ENCODE measurements around the gene CHD3. TPM values are rescaled to one million over a fixed set of nuclear protein-coding genes. Genes with fewer than 3 reads are reported as not detected.
A peak's percentile ranks its signal among the peaks of the same experiment; 100 is the strongest.

The CHD3 gene
- polyA plus RNA-seq, 1 of the 3 experiments (the other 2 are of a cell fraction): 56.2 TPM

DNA sequence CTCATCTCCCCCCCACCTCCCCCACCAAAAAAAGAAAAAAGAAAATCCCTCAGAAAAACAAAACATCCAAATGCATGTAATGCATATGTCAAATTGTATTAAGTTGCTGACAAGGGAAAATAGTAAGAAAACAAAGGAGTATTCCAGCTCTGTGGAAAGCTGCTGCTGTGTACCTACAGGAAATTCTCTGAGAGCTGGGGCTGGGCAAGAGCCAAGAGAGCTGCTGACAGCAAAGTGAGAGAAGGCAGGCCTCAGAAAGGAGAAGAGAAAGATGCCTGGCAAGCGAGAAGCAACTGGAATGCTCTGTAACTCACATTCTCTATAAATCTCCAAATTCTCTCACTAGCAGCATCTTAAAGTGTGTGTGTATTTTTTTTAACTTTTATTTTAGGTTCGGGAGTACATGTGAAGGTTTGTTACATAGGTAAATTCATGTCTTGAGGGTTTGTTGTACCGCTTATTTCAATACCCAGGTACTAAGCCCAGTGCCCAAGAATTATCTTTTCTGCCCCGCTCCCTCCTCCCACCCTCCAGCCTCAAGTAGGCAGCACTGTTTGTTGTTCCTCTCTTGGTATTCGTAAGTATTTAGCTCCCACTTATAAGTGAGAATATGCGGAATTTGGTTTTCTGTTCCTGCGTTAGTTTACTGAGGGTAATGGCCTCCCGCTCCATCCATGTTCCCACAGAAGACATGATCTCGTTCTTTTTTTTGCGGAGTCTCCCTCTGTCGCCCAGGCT, 67.8 kb downstream of the CHD3 start:
- H3K9ac ChIP-seq: no peak overlapping the region
- H3K4me3 ChIP-seq (ENCODE audit: low read depth in 2 of 2, low read length in 1 of 2): no peak overlapping the region
- no peaks in the 10 kb centered on the region for H3K27me3 ChIP-seq (ENCODE audit: insufficient read depth)
- no peaks in the 10 kb centered on the region for H4K20me1 ChIP-seq (ENCODE audit: insufficient read depth)
- H3K27ac ChIP-seq (ENCODE audit: low read depth in 2 of 2, low read length in 1 of 2): peak overlapping the region in 1 of 2 experiments; percentile 7; a peak in 1 of 4 replicates
- no peaks in the 10 kb centered on the region for H3K9me2 ChIP-seq
- H3F3A ChIP-seq (replicated peaks; ENCODE audit: insufficient read depth): peaks cover 5% of the 10 kb centered on the region
- WGBS (ENCODE audit: low lambda C conversion rate): 76% methylated on average over 11 of the region's 11 CpGs
- no peaks in the 10 kb centered on the region; a peak in 1 of 4 replicates for H3K4me1 ChIP-seq (ENCODE audit: control insufficient read depth in 1 of 2, insufficient read depth in 2 of 2, low read depth in 1 of 2, low read length in 1 of 2)
- no peaks in the 10 kb centered on the region for H3K9me3 ChIP-seq
- ChIA-PET CTCF (interaction anchor here (0.6 to 1.7 kb wide), 7 partner anchors 9 to 1244 kb away, joined by 3 to 4 read pairs (median 3); partner anchors contain the start of gene RNF227), POLR2A (interaction anchor here (0.9 kb wide), 1 partner anchor 11 kb away, joined by 3 read pairs; no protein-coding TSS in a partner anchor)
- DNase-seq: peak; percentile 34
- no peak overlapping the region for H2AFZ ChIP-seq (ENCODE audit: low read depth)
- TF ChIP-seq RXRA (IDR thresholded peaks at IDR 0.05; ENCODE audit: borderline replicate concordance, low read depth) (no peak), TEAD4 (IDR thresholded peaks at IDR 0.05; ENCODE audit: borderline replicate concordance, insufficient read depth) (no peak), JUND (IDR thresholded peaks at IDR 0.05) (peak; percentile 18; the same call in 1 of the 2 replicates), RCOR1 (IDR thresholded peaks at IDR 0.05; ENCODE audit: low read length) (no peak), GABPA (IDR thresholded peaks at IDR 0.05; ENCODE audit: low read depth) (no peak), NFIC (IDR thresholded peaks at IDR 0.05; ENCODE audit: borderline replicate concordance) (peak; percentile 70), TCF12 (IDR thresholded peaks at IDR 0.05) (peak; percentile 92), GATA2 (CRISPR knock-in tag; IDR thresholded peaks at IDR 0.05) (no peak), TAF1 (IDR thresholded peaks at IDR 0.05; ENCODE audit: borderline replicate concordance, low read depth, low read length) (no peak), MEF2A (IDR thresholded peaks at IDR 0.05; ENCODE audit: borderline replicate concordance, low read depth) (no peak), MXI1 (IDR thresholded peaks at IDR 0.05; ENCODE audit: low read depth, low read length) (no peak), RFX5 (IDR thresholded peaks at IDR 0.05; ENCODE audit: low read length) (no peak)
- TF ChIP-seq, protein P1, sequence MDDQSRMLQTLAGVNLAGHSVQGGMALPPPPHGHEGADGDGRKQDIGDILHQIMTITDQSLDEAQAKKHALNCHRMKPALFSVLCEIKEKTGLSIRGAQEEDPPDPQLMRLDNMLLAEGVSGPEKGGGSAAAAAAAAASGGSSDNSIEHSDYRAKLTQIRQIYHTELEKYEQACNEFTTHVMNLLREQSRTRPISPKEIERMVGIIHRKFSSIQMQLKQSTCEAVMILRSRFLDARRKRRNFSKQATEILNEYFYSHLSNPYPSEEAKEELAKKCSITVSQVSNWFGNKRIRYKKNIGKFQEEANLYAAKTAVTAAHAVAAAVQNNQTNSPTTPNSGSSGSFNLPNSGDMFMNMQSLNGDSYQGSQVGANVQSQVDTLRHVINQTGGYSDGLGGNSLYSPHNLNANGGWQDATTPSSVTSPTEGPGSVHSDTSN (IDR thresholded peaks at IDR 0.05): peak; percentile 79
- TF ChIP-seq, protein P2, sequence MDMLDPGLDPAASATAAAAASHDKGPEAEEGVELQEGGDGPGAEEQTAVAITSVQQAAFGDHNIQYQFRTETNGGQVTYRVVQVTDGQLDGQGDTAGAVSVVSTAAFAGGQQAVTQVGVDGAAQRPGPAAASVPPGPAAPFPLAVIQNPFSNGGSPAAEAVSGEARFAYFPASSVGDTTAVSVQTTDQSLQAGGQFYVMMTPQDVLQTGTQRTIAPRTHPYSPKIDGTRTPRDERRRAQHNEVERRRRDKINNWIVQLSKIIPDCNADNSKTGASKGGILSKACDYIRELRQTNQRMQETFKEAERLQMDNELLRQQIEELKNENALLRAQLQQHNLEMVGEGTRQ (IDR thresholded peaks at IDR 0.05; ENCODE audit: borderline replicate concordance, low read depth, low read length): no peak
- no peaks in the 10 kb centered on the region for H3K36me3 ChIP-seq (replicated peaks in 1 of 2; ENCODE audit: control insufficient read depth in 1 of 2, insufficient read depth in 2 of 2, low read length in 1 of 2)
- no peaks in the 10 kb centered on the region for H3K79me2 ChIP-seq (ENCODE audit: insufficient read depth)
- H3K4me2 ChIP-seq: no peak overlapping the region

DNA sequence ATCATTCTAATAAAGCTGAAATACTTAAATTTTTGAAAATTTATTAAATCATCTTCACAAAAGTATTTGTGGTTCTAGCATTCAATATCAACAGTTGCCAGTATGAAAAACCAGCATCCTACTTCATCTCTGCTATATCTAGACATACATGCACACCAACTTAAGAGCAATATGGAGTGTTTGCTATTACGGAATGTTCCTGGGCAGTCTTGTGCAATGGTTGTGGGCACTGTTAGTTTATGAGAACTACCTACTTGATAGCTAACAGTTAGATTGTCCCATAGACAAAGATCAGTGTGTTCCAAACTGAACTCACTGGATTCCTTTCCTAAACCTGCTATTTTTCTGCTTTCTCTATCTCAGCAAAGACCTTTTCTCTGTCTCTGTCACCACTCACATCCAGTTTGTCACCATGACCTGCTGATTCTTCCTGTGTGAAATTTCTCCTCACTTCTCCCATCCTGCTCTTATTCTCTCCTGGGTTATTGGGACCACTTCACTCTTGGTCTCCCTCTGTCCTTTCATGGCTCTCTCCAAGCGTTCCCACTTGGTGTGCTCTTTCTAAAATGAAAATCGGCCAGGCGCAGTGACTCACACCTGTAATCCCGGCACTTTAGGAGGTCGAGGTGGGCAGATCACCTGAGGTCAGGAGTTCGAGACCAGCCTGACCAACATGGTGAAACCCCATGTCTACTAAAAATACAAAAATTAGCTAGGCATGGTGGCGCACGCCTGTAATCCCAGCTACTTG, 71.1 kb downstream of the CHD3 start:
- H3F3A ChIP-seq (replicated peaks; ENCODE audit: insufficient read depth): peaks cover 5% of the 10 kb centered on the region
- H3K9ac ChIP-seq: no peak overlapping the region
- H4K20me1 ChIP-seq (ENCODE audit: insufficient read depth): no peaks in the 10 kb centered on the region
- no peak for DNase-seq
- H3K9me3 ChIP-seq: no peaks in the 10 kb centered on the region
- H3K4me1 ChIP-seq (ENCODE audit: control insufficient read depth in 1 of 2, insufficient read depth in 2 of 2, low read depth in 1 of 2, low read length in 1 of 2): no peaks in the 10 kb centered on the region; a peak in 1 of 4 replicates
- no peaks in the 10 kb centered on the region for H3K27me3 ChIP-seq (ENCODE audit: insufficient read depth)
- no peaks in the 10 kb centered on the region for H3K9me2 ChIP-seq
- WGBS (ENCODE audit: low lambda C conversion rate): 73% methylated on average over 9 of the region's 9 CpGs
- ChIA-PET CTCF (interaction anchor here (0.8 to 1.3 kb wide), 3 partner anchors 13 to 120 kb away, joined by 3 to 4 read pairs (median 3); no protein-coding TSS in a partner anchor), POLR2A (no interaction called here)
- TF ChIP-seq MXI1 (IDR thresholded peaks at IDR 0.05; ENCODE audit: low read depth, low read length) (no peak), EP300 (IDR thresholded peaks at IDR 0.05; ENCODE audit: borderline replicate concordance in 1 of 2, low read depth in 1 of 2, low read length in 1 of 2) (no peak), CHD2 (IDR thresholded peaks at IDR 0.05; ENCODE audit: low read length, partially characterized antibody) (no peak), FOXM1 (IDR thresholded peaks at IDR 0.05; ENCODE audit: low read depth) (no peak), ELF1 (IDR thresholded peaks at IDR 0.05) (no peak)
- TF ChIP-seq, protein P3, sequence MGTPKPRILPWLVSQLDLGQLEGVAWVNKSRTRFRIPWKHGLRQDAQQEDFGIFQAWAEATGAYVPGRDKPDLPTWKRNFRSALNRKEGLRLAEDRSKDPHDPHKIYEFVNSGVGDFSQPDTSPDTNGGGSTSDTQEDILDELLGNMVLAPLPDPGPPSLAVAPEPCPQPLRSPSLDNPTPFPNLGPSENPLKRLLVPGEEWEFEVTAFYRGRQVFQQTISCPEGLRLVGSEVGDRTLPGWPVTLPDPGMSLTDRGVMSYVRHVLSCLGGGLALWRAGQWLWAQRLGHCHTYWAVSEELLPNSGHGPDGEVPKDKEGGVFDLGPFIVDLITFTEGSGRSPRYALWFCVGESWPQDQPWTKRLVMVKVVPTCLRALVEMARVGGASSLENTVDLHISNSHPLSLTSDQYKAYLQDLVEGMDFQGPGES (IDR thresholded peaks at IDR 0.05; ENCODE audit: low read depth, low read length): no peak
- TF ChIP-seq, protein P4, sequence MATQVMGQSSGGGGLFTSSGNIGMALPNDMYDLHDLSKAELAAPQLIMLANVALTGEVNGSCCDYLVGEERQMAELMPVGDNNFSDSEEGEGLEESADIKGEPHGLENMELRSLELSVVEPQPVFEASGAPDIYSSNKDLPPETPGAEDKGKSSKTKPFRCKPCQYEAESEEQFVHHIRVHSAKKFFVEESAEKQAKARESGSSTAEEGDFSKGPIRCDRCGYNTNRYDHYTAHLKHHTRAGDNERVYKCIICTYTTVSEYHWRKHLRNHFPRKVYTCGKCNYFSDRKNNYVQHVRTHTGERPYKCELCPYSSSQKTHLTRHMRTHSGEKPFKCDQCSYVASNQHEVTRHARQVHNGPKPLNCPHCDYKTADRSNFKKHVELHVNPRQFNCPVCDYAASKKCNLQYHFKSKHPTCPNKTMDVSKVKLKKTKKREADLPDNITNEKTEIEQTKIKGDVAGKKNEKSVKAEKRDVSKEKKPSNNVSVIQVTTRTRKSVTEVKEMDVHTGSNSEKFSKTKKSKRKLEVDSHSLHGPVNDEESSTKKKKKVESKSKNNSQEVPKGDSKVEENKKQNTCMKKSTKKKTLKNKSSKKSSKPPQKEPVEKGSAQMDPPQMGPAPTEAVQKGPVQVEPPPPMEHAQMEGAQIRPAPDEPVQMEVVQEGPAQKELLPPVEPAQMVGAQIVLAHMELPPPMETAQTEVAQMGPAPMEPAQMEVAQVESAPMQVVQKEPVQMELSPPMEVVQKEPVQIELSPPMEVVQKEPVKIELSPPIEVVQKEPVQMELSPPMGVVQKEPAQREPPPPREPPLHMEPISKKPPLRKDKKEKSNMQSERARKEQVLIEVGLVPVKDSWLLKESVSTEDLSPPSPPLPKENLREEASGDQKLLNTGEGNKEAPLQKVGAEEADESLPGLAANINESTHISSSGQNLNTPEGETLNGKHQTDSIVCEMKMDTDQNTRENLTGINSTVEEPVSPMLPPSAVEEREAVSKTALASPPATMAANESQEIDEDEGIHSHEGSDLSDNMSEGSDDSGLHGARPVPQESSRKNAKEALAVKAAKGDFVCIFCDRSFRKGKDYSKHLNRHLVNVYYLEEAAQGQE (IDR thresholded peaks at IDR 0.05; ENCODE audit: low read depth, low read length): no peak
- no peaks in the 10 kb centered on the region for H3K36me3 ChIP-seq (replicated peaks in 1 of 2; ENCODE audit: control insufficient read depth in 1 of 2, insufficient read depth in 2 of 2, low read length in 1 of 2)
- no peak overlapping the region for H3K27ac ChIP-seq (ENCODE audit: low read depth in 2 of 2, low read length in 1 of 2)
- no peak overlapping the region for H3K4me2 ChIP-seq
- H3K4me3 ChIP-seq (ENCODE audit: low read depth in 2 of 2, low read length in 1 of 2): no peak overlapping the region
- H3K79me2 ChIP-seq (ENCODE audit: insufficient read depth): no peaks in the 10 kb centered on the region
- H2AFZ ChIP-seq (ENCODE audit: low read depth): no peak overlapping the region

Measured in SK-N-SH (cell line).